Uterus (tissue), 4 donors: ENCODE measurements around the gene TRIL. TPM values are rescaled to one million over a fixed set of nuclear protein-coding genes. Genes with fewer than 3 reads are reported as not detected.

Experiments
- DNase-seq, 2 donors: peaks; one replicate each; pipeline ENCODE4 v3.0.0-alpha.2; 2019 to 2020
- H3K27ac ChIP-seq, 2 donors: fragments of 200-600 bp; sonication (generic); 1 replicate in 1 of 2; 2 replicates in 1 of 2; pipeline ENCODE4 v1.5.1; 2016 to 2018
- H3K27me3 ChIP-seq, 2 donors: fragments of 200-600 bp; sonication (generic); one replicate each; pipeline ENCODE4 v1.5.1; 2018 to 2019; ENCODE audit warnings: control low read depth in 1 of 2
- H3K36me3 ChIP-seq, 2 donors: fragments of 200-600 bp; sonication (generic); one replicate each; pipeline ENCODE4 v1.5.1; 2019; ENCODE audit warnings: control low read depth in 1 of 2
- H3K4me1 ChIP-seq, 2 donors: fragments of 200-600 bp; sonication (generic); one replicate each; pipeline ENCODE4 v1.5.1; 2018 to 2019; ENCODE audit warnings: control low read depth in 1 of 2
- H3K4me3 ChIP-seq, 2 donors: fragments of 200-600 bp; sonication (generic); 1 replicate in 1 of 2; 2 replicates in 1 of 2; pipeline ENCODE4 v1.5.1; 2018 to 2019; ENCODE audit warnings: mild to moderate bottlenecking in 1 of 2
- H3K9me3 ChIP-seq, 2 donors: fragments of 200-600 bp; sonication (generic); one replicate each; pipeline ENCODE4 v1.5.1; 2019; ENCODE audit warnings: control low read depth in 1 of 2
- CTCF ChIP-seq, 4 experiments: fragments of 200-600 bp in 2 of 4; fragments of 450-650 bp in 2 of 4; sonication (generic) in 2 of 4; IDR thresholded peaks; one replicate each; pipeline ENCODE4 v1.5.1; 2016 to 2019; ENCODE audit warnings: antibody characterized with exemption in 4 of 4, mild to moderate bottlenecking in 2 of 4, moderate library complexity in 1 of 4
- POLR2A ChIP-seq, 2 donors: fragments of 450-650 bp; IDR thresholded peaks; one replicate each; pipeline ENCODE4 v1.6.1; 2016; ENCODE audit warnings: antibody characterized with exemption in 2 of 2, mild to moderate bottlenecking in 1 of 2, moderate library complexity in 1 of 2
- intact Hi-C: fragments of 100-400 bp; cut with DNase I; formaldehyde crosslinking; loops from one replicate; pipeline ENCODE4 v1.15.1; 2023; ENCODE audit warnings: low total_unique reads
- total RNA-seq, 4 donors: library from RNA; depleted of rRNA in 3 of 4; stranded (reverse); fragments of >200 nt in 3 of 4; gene quantifications; one replicate each; pipeline versions ENCODE4 v1.1.0 to v1.2.4, GENCODE V29; 2014 to 2023
- donor health status: DM: yes; HTN: yes; CAD: no.

The TRIL gene
- 10 to 100 TPM in 2 of 4 donors, 1 to 10 TPM in 2; 6.2 to 23.5 (median 10.1) TPM for total RNA-seq

- Histone ChIP-seq H3K4me1 (peaks cover 0 to 15% of the 10 kb centered on the region in 2 donors), H3K4me3 (peak within 1 kb of the TSS; percentile 36 to 55), H3K36me3 (no peaks in the 10 kb centered on the region), H3K27me3 (no peaks in the 10 kb centered on the region), H3K9me3 (no peaks in the 10 kb centered on the region), H3K27ac (peak within 1 kb of the TSS; percentile 37 to 75)
- intact Hi-C loops: no loop called here
- peak; percentile 85 to 93 for DNase-seq
- no peak for TF ChIP-seq POLR2A (IDR thresholded peaks at IDR 0.05)
- no peak for TF ChIP-seq CTCF (IDR thresholded peaks at IDR 0.05)
Measured at GRCh38 chr7:28958235-28958979, at the start of gene TRIL. Gene TRIL, minus strand, starts transcription at chr7:28958330. Its CDS starts 284 bp downstream, at chr7:28958046.

GRCh38 chr7:29007127-29007526 is 49.0 kb upstream of the TRIL start:
- no peak overlapping the region for H3K27ac ChIP-seq
- no peak for TF ChIP-seq CTCF (IDR thresholded peaks at IDR 0.05)
- TF ChIP-seq POLR2A (IDR thresholded peaks at IDR 0.05): no peak
- H3K9me3 ChIP-seq: no peaks in the 10 kb centered on the region
- H3K27me3 ChIP-seq: no peaks in the 10 kb centered on the region
- no peak for DNase-seq
- no peak overlapping the region for H3K4me3 ChIP-seq
- intact Hi-C loops: no loop called here
- no peaks in the 10 kb centered on the region for H3K36me3 ChIP-seq
- H3K4me1 ChIP-seq: no peaks in the 10 kb centered on the region

- H3K27me3 ChIP-seq: no peaks in the 10 kb centered on the region
- intact Hi-C loops: no loop called here
- H3K9me3 ChIP-seq: no peaks in the 10 kb centered on the region
- peak overlapping the region in 1 of 2 donors; percentile 23 for H3K27ac ChIP-seq
- H3K4me1 ChIP-seq: no peaks in the 10 kb centered on the region
- no peak overlapping the region for H3K4me3 ChIP-seq
- no peak for TF ChIP-seq POLR2A (IDR thresholded peaks at IDR 0.05)
- TF ChIP-seq CTCF (IDR thresholded peaks at IDR 0.05): no peak
- no peaks in the 10 kb centered on the region for H3K36me3 ChIP-seq
- peak in 1 of 2 donors; percentile 35 for DNase-seq
Measured at GRCh38 chr7:29005829-29006228, 47.7 kb upstream of the TRIL start.

- Histone ChIP-seq H3K27ac (peak overlapping the region in 1 of 2 donors; percentile 23), H3K27me3 (no peaks in the 10 kb centered on the region), H3K4me3 (no peak overlapping the region), H3K4me1 (no peaks in the 10 kb centered on the region), H3K9me3 (no peaks in the 10 kb centered on the region), H3K36me3 (no peaks in the 10 kb centered on the region)
- TF ChIP-seq CTCF (IDR thresholded peaks at IDR 0.05): no peak
- TF ChIP-seq POLR2A (IDR thresholded peaks at IDR 0.05): no peak
- intact Hi-C loops: no loop called here
- DNase-seq: no peak
Measured at GRCh38 chr7:29005406-29005805, 47.3 kb upstream of the TRIL start.

GRCh38 chr7:29003703-29004102 is 45.6 kb upstream of the TRIL start:
- TF ChIP-seq CTCF (IDR thresholded peaks at IDR 0.05) (no peak), POLR2A (IDR thresholded peaks at IDR 0.05) (no peak)
- Histone ChIP-seq H3K9me3 (no peaks in the 10 kb centered on the region), H3K36me3 (no peaks in the 10 kb centered on the region), H3K4me3 (no peak overlapping the region), H3K4me1 (no peaks in the 10 kb centered on the region), H3K27me3 (no peaks in the 10 kb centered on the region), H3K27ac (no peak overlapping the region)
- intact Hi-C loops: no loop called here
- DNase-seq: no peak
